ENCODE measurements around the gene SNX30. TPM values are rescaled to one million over a fixed set of nuclear protein-coding genes. Genes with fewer than 3 reads are reported as not detected.

The SNX30 gene
- total RNA-seq, 1 experiment from 2014 or later = 6.9 TPM

DNA sequence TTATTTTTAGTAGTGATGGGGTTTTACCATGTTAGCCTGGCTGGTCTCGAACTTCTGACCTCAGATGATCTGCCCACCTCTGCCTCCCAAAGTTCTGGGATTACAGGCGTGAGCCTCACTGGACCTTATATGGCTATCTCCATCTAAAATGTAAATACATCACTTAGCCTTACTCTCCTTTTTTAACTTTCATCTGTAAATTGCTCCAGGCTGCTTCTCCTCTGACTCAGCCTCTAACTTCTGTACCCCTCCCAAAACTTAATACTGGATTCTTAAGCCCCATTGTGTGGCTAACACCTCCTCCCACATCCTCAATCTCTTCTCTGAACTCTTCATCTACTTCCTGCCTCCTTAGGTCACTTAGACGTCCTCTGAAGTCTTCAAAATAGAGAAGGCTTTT is 4.0 kb downstream of the SNX30 start:
- in situ Hi-C loops (cut with HindIII; ENCODE audit: low pct_unique_long_range_greater_than_20kb, low sequenced_read_pairs) = no loop called here
- no peaks in the 10 kb centered on the region for H3K27me3 ChIP-seq (ENCODE audit: control insufficient read depth, insufficient read depth, low read length)
- no peak for TF ChIP-seq TCF7L2 (IDR thresholded peaks at IDR 0.05; ENCODE audit: low read depth, low read length)
- TF ChIP-seq, protein P1, sequence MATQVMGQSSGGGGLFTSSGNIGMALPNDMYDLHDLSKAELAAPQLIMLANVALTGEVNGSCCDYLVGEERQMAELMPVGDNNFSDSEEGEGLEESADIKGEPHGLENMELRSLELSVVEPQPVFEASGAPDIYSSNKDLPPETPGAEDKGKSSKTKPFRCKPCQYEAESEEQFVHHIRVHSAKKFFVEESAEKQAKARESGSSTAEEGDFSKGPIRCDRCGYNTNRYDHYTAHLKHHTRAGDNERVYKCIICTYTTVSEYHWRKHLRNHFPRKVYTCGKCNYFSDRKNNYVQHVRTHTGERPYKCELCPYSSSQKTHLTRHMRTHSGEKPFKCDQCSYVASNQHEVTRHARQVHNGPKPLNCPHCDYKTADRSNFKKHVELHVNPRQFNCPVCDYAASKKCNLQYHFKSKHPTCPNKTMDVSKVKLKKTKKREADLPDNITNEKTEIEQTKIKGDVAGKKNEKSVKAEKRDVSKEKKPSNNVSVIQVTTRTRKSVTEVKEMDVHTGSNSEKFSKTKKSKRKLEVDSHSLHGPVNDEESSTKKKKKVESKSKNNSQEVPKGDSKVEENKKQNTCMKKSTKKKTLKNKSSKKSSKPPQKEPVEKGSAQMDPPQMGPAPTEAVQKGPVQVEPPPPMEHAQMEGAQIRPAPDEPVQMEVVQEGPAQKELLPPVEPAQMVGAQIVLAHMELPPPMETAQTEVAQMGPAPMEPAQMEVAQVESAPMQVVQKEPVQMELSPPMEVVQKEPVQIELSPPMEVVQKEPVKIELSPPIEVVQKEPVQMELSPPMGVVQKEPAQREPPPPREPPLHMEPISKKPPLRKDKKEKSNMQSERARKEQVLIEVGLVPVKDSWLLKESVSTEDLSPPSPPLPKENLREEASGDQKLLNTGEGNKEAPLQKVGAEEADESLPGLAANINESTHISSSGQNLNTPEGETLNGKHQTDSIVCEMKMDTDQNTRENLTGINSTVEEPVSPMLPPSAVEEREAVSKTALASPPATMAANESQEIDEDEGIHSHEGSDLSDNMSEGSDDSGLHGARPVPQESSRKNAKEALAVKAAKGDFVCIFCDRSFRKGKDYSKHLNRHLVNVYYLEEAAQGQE (IDR thresholded peaks at IDR 0.05; ENCODE audit: insufficient read depth in 1 of 2, low read depth in 2 of 2, low read length in 1 of 2) = no peak
- CTCF ChIA-PET = no interaction called here
- POLR2A ChIA-PET = no interaction called here
- H3K36me3 ChIP-seq (ENCODE audit: control insufficient read depth, insufficient read depth, low read length) = no peaks in the 10 kb centered on the region; the same call in 1 of the 2 replicates
- no peak for DNase-seq (ENCODE audit: low read depth, low spot score)
- no peak overlapping the region for H3K27ac ChIP-seq (ENCODE audit: low read length)
- H3K4me3 ChIP-seq (ENCODE audit: low read depth in 2 of 2, low read length in 2 of 2) = no peak overlapping the region
- no peaks in the 10 kb centered on the region for H3K9me3 ChIP-seq (ENCODE audit: control insufficient read depth, insufficient read depth, low read depth, low read length)
- H3K4me1 ChIP-seq (ENCODE audit: control insufficient read depth, insufficient read depth, low read length) = peaks cover 9% of the 10 kb centered on the region
- no peak for ATAC-seq
- intact Hi-C loops (cut with micrococcal nuclease; ENCODE audit: unreplicated experiment) = no loop called here
- no TSS peak for BruUV-seq (replicated peaks)

DNA sequence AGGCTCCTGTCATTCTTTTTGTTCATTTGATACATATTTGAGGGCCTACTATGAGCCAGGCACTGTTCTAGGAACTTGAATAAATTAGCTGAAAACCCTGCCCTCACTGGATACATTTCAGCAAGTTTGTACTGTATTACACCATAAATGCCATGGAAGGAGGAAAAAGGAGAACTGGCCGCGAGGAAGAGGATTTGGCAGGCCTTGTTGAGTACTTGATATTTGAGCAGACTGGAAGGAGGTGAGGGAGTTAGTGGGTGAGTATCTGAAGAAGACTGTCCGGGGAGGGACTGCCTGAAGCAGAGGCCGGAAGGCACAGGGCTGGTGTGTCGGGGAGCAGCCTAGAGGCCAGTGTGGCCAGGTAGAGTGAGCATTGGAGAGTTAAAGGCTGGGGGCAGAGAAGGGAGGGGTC is 4.5 kb downstream of the SNX30 start:
- Histone ChIP-seq H3K36me3 (ENCODE audit: control insufficient read depth, insufficient read depth, low read length) (no peaks in the 10 kb centered on the region; the same call in 1 of the 2 replicates), H3K4me1 (ENCODE audit: control insufficient read depth, insufficient read depth, low read length) (peaks cover 6% of the 10 kb centered on the region), H3K4me3 (ENCODE audit: low read depth in 2 of 2, low read length in 2 of 2) (no peak overlapping the region), H3K27me3 (ENCODE audit: control insufficient read depth, insufficient read depth, low read length) (no peaks in the 10 kb centered on the region), H3K27ac (ENCODE audit: low read length) (no peak overlapping the region), H3K9me3 (ENCODE audit: control insufficient read depth, insufficient read depth, low read depth, low read length) (no peaks in the 10 kb centered on the region)
- intact Hi-C loops (cut with micrococcal nuclease; ENCODE audit: unreplicated experiment) = no loop called here
- BruUV-seq (replicated peaks) = no TSS peak
- in situ Hi-C loops (cut with HindIII; ENCODE audit: low pct_unique_long_range_greater_than_20kb, low sequenced_read_pairs) = no loop called here
- CTCF ChIA-PET = no interaction called here
- no peak for ATAC-seq
- DNase-seq (ENCODE audit: low read depth, low spot score) = no peak
- POLR2A ChIA-PET = no interaction called here
- TF ChIP-seq TCF7L2 (IDR thresholded peaks at IDR 0.05; ENCODE audit: low read depth, low read length) = no peak
- no peak for TF ChIP-seq POLR2AphosphoS5 (IDR thresholded peaks at IDR 0.05; ENCODE audit: low read depth, low read length)
- TF ChIP-seq, protein P1 (IDR thresholded peaks at IDR 0.05; ENCODE audit: insufficient read depth in 1 of 2, low read depth in 2 of 2, low read length in 1 of 2) = no peak
- no peak for TF ChIP-seq SIN3A (IDR thresholded peaks at IDR 0.05; ENCODE audit: borderline replicate concordance, insufficient read depth, low read depth, low read length)
- TF ChIP-seq, protein P2, sequence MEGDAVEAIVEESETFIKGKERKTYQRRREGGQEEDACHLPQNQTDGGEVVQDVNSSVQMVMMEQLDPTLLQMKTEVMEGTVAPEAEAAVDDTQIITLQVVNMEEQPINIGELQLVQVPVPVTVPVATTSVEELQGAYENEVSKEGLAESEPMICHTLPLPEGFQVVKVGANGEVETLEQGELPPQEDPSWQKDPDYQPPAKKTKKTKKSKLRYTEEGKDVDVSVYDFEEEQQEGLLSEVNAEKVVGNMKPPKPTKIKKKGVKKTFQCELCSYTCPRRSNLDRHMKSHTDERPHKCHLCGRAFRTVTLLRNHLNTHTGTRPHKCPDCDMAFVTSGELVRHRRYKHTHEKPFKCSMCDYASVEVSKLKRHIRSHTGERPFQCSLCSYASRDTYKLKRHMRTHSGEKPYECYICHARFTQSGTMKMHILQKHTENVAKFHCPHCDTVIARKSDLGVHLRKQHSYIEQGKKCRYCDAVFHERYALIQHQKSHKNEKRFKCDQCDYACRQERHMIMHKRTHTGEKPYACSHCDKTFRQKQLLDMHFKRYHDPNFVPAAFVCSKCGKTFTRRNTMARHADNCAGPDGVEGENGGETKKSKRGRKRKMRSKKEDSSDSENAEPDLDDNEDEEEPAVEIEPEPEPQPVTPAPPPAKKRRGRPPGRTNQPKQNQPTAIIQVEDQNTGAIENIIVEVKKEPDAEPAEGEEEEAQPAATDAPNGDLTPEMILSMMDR (IDR thresholded peaks at IDR 0.05) = no peak

Data from Panc1 (cell line).